Right lobe of liver (tissue), 4 donors: ENCODE data around the gene BCKDK.
A peak's percentile ranks its signal among the peaks of the same experiment; 100 is the strongest.

Experiments
- CTCF ChIP-seq, 4 donors: fragments of 200-600 bp in 3 of 4; fragments of 450-650 bp in 1 of 4; IDR thresholded peaks; one replicate each; pipeline versions ENCODE4 v1.5.1 to v1.8.0; 2016 to 2022; ENCODE audit warnings: antibody characterized with exemption in 4 of 4, mild to moderate bottlenecking in 2 of 4
- POLR2A ChIP-seq: fragments of 450-650 bp; IDR thresholded peaks from one replicate; pipeline ENCODE4 v1.6.1; 2017; ENCODE audit warnings: antibody characterized with exemption, mild to moderate bottlenecking
- donor health status: DM: no; HTN: no; CAD: no.
- donor health status: DM: no; HTN: no; CAD: no.
- donor health status: DM: no; HTN: yes; CAD: no.

GRCh38 chr16:31094424-31095120, 13.6 kb upstream of the BCKDK start, which contains the start of gene VKORC1:
- no peak for TF ChIP-seq CTCF (IDR thresholded peaks at IDR 0.05)
- peak; percentile 91 for TF ChIP-seq POLR2A
